ENCODE results near the gene PDCD4.

DNA sequence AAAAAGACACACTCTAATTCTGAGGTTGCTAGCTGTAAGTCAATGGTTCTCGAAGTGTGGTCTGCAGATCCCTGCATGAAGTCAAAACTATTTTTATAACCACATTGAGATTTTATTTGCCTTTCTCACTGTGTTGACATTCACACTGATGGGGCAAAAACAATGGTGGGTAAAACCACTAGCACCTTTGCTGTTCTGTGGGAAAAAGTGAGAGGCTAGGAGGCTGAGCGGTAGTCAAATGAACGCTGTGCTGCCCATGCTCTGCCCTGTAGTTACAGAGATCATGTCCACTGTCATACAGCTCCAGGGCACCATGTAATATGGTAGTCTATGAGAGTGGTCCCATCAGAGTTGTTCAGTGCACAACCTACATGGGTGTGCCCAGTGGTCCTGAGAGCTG, 21.6 kb upstream of the PDCD4 start:
- TF ChIP-seq ELF4 (IDR thresholded peaks at IDR 0.05) (no peak), ZNF384 (IDR thresholded peaks at IDR 0.05) (no peak), BHLHE40 (IDR thresholded peaks at IDR 0.05; ENCODE audit: borderline replicate concordance) (no peak), LEF1 (IDR thresholded peaks at IDR 0.05; ENCODE audit: borderline replicate concordance) (no peak), SUZ12 (IDR thresholded peaks at IDR 0.05) (no peak), SP1 (IDR thresholded peaks at IDR 0.05) (no peak), TARDBP (IDR thresholded peaks at IDR 0.05) (no peak), ARNT (IDR thresholded peaks at IDR 0.05) (no peak), FOXA1 (IDR thresholded peaks at IDR 0.05) (no peak)
- TF ChIP-seq, protein P1, sequence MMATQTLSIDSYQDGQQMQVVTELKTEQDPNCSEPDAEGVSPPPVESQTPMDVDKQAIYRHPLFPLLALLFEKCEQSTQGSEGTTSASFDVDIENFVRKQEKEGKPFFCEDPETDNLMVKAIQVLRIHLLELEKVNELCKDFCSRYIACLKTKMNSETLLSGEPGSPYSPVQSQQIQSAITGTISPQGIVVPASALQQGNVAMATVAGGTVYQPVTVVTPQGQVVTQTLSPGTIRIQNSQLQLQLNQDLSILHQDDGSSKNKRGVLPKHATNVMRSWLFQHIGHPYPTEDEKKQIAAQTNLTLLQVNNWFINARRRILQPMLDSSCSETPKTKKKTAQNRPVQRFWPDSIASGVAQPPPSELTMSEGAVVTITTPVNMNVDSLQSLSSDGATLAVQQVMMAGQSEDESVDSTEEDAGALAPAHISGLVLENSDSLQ (IDR thresholded peaks at IDR 0.05), result no peak

Measured in HEK293T (cell line).